G401 (cell line): Measurements from ENCODE around the gene TMEM120A. TPM values are rescaled to one million over a fixed set of nuclear protein-coding genes. Genes with fewer than 3 reads are reported as not detected.

Experiments used
- DNase-seq: peaks from one replicate; pipeline ENCODE4 v3.0.0-alpha.2; 2015; ENCODE audit warnings: low spot score
- in situ Hi-C: cut with HindIII; loops from 2 replicates; pipeline ENCODE4 v1.10.0; 2016; ENCODE audit warnings: low sequenced_read_pairs, mixed read lengths
- total RNA-seq: library from RNA; depleted of rRNA; stranded (reverse); fragments of >200 nt; shearing (Covaris generic); gene quantifications from 2 replicates; pipeline ENCODE4 v1.2.3, GENCODE V29; 2014

The TMEM120A gene
- total RNA-seq, 1 experiment from 2014 or later: 18.2 TPM

DNA sequence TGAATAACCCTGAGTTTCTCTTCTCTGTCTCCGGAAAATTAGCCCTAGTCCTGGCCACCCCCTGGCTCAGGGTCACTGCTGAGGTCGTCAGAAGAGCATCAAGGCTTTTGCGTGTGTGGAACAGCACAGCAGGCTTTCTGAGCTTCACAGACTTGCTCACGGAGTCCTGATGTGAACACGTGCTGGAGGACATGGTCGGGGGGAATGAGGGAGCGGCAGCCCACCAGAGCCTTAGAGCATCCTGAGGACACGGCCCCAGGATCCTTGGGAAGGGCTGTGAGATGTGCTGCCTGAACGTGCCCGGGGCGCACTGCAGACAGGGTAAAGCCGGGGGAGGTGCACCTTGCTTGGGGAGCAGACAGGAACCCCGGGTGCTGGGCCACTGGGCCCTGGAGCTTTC, 28.8 kb downstream of the TMEM120A start:
- in situ Hi-C loops: no loop called here
- no peak for DNase-seq

DNA sequence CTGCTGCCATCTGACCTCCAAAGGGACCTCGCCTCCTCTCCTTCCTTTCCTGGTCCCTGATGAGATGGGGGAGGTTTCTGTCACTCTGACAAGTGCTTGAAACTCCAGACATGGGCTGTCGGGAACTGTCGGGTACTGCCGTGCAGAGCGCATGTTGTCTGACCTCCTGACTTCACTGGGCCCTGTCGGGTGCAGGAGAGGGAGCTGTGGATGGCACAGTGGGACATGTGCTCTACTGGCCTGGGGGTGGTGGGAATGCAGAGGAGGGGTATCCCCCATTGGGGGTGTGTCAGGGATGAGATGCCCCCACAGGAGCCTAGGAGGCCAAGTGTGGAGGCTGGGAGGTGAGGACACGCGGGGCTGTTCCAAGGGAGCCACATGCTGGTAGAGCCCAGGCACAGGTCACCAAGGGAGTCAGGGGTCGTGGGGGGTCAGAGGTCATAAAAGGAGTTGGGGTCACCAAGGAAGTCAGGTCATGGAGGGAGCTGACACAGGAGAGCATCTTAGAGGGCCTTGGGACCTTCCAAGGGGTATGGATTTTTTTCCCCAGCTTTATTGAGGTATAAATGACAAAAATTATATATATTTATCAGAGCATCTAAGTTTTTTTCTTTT, 30.9 kb downstream of the TMEM120A start:
- in situ Hi-C loops: no loop called here
- no peak for DNase-seq

DNA sequence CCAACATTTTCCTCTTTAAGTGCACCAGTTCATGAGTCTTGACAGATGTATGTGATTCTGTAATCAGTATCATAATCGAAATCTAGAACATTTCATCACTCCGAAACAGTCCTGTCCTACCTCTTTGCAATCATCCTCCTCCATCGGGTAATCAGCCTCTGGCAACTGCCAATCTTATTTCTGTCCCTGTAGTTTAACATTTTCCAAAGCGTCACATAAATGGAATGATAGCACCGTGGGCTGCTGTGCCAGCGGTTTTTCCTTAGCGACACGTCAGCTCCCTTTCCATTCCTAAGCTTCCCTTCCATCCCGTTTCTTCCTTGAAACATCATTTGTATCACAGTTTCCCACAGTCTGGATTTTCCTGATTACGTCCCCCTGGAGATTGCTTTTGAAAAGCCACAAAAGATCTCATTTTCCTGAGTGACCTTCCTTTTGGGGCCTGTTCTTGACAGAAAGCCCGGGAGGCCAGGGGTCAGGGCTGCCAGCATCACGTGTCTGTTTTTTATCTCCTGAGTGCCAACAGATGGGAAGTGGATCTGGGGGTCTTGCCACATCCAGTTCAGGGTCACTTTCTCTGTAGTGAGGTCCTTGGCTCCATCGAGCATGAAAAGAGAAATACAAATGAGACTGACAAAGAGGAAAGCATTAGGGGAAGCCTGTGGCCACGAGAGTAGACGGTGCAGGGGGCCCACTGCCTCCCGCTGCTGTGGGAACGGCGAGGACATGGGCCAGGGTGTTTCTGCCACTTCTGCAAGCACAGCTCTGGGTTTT, 31.6 kb downstream of the TMEM120A start:
- no peak for DNase-seq
- in situ Hi-C loops: no loop called here

DNA sequence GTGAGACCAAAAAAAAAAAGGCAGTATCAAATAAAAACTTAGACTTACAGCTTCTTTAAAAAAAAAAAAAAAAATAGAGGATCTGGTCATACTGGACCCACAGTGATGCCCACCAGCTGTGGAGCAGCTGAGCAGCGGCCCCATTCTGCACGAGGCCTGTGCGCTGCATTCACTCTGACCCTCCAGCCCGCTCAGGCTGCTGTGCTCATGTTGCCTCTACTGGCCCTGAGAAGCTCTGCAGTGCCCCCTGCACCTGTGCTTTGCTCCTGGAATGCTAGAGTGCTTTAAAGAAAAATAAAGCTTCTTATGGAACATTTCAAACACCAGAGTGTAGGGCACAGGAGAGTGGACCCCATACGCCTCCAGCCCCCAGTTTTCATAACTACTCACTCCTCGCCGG, 33.2 kb downstream of the TMEM120A start:
- in situ Hi-C loops: no loop called here
- DNase-seq: no peak

DNA sequence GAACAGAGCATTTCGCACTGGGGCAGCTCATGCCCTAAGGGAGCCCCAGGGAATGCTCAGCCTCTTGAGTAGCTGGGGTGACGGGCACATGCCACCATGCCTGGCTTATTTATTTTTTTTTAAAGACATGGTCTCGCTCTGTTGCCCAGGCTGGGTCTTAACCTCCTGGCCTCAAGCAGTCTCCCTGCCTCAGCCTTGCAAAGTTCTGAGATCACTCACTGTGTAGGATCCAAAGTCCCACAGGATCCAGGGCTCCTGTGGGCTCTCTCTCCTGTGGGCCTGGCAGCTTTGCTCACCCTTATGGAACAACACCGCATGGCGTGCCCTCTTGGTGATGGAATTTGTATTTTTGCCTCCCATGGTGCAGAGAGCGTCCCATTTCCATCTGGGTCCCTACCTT, 34.0 kb downstream of the TMEM120A start:
- in situ Hi-C loops: no loop called here
- no peak for DNase-seq

DNA sequence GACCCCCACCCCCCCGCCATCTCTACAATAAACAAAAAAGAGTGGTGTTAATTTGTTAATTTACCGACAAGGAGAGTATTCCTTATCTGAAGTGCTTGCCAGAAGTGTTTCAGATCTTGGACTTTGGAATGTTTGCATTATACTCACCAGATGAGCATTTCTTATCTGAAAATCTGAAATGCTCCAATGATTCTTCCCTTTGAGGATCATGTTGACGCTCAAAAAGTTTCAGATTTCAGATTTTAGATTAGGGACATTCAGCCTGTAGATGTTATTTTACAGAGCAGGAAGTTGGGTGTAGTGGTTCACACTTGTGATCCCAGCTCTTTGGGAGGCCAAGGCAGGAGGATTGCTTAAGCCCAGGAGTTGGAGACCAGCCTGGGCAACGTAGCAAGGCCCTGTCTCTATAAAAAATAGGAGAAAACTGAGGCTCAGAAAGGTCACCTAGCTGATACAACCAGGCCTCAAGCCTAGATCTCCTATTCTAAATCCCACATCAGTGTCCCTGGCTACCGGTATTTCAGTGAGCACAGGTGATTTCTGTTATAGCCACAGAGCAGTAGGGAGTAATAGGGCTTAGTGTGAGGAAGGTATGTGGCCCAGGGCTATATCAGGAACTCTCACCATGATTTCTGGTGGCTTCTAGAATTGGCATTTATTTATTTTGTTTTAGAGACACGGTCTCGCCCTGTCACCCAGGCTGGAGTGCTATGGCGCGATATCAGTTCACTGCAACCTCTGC, 35.4 kb downstream of the TMEM120A start:
- in situ Hi-C loops: no loop called here
- no peak for DNase-seq

DNA sequence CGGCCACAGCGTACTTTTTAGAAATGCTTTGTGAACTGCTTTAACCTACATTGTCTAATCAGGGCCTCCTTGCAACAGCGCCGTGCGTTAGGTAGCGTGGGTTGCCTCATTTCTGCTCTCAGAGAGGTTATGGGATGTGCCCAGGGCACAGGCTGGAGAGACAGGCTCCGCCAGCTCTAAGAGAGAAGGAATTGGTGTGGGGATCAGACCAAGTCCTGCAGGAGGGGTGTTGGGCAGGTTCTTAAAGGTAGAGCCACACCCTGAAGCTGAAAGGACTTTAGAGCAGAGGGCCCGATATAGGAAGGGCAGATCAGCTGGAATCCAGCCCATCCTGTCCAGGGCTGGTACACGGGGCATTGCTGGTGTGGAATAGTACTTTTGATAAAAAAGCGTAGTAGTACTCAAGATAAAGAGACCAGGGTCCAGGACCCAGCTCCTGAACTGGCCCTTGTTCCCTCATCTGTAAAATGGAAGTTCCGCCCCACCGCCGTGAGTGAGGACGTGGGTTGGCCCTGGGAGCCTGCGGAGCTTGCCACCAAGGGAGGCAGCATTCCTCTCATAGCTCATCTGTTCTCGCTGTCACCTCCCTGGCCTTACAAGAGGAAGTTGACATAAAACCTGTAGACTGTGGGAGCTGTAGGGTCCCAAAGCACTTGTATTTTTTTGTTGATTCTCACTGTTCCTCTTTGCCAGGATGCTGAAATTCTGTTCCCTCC, 37.2 kb downstream of the TMEM120A start:
- in situ Hi-C loops: no loop called here
- no peak for DNase-seq

DNA sequence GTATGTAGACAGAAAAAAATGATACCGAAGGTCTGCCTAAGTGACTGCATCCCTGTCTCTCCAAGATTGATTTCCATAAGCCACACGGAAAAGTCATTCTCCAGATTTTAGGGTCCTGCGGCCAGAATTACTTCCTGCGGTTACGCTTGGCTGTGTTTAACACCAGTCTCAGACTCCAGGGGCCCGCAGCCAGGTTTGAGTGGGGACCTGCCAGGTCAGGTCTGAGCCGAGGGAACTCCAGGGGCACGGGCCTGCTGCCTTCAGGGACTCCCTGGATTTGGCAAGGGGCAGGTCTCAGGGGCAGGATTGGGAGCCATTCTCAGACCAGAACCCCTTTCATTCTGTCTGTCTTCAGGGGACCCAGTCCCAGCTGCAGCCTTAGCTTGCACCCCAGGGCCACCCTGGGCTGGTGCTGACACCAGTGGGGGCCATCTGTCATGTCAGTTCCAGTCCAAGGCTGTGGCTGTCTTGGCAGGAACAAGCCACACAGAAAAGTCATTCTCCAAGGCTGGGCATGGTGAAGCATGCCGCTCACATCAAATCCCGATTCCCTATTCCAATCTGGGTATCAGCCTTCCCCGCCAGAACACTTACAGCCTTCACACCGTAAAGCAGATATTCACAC, 39.0 kb downstream of the TMEM120A start:
- DNase-seq: peak; percentile 84
- in situ Hi-C loops: no loop called here

DNA sequence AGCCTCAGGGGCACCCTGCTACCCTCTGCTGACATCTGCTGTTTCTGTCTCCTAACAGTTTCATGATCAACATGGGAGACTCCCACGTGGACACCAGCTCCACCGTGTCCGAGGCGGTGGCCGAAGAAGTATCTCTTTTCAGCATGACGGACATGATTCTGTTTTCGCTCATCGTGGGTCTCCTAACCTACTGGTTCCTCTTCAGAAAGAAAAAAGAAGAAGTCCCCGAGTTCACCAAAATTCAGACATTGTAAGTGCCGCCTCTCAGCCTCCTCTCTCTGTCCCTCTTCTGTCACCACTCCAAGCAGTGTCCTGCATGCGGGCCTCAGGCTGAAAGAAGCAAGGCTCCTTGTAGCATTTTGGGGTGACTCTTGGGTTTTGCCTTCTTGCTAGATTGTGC, 40.5 kb downstream of the TMEM120A start:
- in situ Hi-C loops: no loop called here

DNA sequence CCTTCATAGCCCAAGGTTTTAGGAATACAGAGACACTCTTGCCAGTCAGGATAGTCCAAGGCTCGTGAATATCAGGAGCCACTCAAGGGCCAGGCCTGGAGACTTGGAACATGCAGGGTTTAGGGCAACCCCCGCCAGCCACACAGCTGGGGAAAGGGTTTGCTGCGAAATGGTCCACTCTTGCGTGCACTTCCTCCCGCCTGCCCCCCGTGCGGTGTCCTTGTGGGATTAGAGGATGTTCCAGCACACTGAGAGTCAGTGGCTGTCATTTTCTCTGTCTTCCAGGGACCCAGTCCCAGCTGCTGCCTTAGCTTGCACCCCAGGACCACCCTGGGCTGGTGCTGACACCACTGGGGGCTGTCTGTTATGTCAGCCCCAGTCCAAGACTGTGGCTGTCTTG, 41.0 kb downstream of the TMEM120A start:
- DNase-seq: no peak
- in situ Hi-C loops: no loop called here

More for the DNA sequence above, 40.5 kb downstream of the TMEM120A start:
- DNase-seq: no peak

DNA sequence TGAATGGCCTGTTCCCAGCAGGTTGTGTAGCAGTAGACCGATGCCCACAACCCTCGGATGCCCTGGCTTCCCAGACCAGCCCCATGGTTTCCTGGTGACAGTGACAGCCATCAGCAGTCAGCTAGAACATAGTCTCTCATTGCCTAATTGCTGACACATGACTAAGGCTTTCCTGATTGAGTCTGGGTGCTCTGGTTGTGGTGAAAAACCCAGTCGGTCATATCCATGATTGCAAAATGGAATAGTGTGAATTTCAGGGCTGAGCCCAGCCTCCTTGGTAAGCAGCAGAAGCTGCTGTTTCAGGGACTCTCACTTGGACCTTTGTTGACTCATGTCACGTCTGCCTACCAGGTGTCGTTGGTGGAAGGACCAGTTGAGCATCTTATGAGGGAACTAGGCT, 42.9 kb downstream of the TMEM120A start:
- DNase-seq: no peak
- in situ Hi-C loops: no loop called here

DNA sequence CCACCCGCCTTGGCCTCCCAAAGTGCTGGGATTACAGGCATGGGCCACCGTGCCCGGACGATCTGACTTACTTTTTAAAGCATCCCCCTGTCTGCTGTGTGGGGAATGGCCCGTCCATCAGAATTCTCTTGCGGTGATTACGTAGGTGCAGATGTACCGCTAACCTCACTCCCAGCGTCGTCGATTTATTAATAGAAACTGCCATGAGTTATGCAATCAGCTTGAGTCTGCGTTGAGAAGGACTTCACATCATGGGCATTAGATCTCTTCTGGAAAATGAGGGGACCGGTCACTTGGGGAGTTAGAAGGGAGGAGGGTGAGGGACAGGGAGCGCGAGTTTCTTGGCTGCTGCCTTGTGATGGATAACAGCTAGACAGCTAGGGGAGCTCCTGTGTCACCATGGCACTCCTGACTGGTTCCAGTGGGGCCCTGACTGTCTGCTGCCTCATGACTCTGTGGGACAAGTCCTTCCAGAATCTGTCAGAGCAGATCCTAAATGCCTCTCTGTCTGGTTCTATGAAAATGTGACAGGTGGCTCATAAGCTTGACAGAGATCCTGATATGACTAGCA, 44.2 kb downstream of the TMEM120A start:
- in situ Hi-C loops: no loop called here
- DNase-seq: no peak

DNA sequence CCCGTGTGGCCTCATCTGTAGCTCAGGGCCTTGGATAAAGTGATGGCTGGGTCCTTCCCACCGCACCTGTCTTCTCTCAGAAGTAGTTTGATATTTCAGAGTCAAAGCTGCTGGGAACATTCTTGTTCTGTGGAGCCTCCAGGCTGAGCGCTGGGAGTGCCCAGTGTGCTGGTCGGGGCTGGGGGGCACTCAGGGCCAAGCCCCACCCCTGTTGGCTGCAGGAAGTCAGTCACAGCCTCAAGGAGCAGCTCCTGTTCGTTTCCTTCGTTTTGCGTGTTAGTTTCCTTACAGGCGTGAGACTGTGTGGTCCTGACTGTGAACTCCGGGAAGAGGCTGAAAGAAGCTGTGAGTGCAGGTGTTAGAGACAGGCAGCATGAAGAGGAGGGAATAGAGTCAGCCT, 46.2 kb downstream of the TMEM120A start:
- no peak for DNase-seq
- in situ Hi-C loops: no loop called here

DNA sequence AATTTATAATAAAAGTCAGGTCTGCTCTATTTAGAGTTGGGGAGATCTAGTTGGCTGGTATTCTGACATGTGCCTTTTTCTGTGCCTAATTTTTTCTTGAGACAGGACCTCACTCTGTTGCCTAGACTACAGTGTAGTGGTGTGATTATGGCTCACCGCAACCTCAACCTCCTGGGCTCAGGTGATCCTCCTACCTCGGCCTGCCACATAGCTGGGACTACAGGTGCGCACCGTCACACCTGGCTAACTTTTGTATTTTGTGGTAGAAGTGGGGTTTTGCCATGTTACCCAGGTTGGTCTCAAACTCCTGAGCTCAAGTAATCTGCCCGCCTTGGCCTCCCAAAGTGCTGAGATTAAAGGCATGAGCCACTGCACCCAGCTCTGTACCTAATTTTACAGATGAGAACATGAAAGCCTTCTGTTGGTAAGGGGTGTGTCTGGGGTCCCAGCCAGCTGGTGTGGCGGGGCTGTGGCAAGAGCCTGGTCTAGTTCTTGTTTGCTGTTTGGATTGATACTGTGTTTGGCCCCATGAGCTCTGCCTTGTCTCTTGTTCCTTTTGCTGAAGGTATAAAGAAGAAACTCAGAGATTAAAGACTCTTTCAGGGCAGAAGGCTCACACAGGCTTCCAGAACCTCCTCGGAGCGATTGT, 48.1 kb downstream of the TMEM120A start:
- in situ Hi-C loops: no loop called here
- DNase-seq: no peak

DNA sequence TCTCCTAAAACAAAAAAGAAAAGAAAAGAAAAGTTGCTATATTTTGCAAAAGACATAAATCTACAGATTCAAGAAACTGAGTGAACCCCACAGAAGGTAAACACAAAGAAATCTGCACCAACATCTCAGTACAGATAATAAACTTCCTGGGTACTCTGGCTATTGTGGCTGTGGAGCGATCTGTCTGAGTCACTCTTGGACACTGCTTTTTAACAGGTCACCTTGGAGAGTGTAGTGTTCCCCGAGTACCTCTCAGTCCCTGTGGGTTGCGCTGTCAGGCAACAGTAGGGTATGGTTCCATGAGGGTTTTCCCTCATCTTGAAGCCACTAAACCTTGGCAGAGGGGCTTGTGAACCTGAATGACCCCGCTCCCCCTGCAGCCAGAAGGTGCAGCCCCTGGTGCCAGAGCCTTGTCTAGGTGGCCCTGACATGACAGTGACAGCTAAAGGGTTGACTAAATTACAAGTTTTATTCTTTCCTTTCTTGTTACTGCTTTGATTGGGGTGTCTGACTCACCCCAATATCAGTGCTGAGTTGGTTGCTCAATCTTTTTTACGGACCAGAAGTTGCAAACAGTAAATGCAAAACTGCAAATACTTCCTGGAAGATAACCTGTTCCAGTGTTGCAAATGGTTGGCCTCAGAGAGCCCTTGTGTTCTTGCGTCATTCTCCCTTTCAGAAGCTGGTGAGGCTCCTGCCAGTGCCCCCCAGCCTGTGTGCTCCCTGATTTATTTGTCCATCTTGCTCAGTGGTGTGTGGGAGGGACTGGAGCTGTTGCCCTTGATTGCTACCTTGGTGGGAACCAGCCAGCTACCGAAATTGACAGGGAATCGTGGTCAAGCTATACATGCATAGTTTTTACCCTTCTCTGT, 48.9 kb downstream of the TMEM120A start:
- no peak for DNase-seq
- in situ Hi-C loops: no loop called here

DNA sequence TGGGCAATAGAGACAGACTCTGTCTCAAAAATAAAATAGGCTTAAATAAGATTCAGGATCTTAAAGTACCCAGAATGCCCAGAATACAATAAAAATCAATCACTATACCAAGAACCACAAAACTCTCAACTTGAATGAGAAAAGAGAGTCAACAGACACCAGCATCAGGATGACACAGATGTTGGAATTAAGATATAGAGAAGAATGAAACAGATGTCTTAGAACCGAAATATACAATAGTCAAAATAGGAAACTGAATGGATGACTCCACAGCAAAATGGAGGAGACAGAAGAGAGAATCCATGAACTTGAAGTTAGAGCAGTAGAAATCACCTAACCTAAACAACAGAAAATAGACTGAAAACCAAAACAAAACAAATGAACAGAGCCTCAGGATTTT, 49.9 kb downstream of the TMEM120A start:
- in situ Hi-C loops: no loop called here
- no peak for DNase-seq

DNA sequence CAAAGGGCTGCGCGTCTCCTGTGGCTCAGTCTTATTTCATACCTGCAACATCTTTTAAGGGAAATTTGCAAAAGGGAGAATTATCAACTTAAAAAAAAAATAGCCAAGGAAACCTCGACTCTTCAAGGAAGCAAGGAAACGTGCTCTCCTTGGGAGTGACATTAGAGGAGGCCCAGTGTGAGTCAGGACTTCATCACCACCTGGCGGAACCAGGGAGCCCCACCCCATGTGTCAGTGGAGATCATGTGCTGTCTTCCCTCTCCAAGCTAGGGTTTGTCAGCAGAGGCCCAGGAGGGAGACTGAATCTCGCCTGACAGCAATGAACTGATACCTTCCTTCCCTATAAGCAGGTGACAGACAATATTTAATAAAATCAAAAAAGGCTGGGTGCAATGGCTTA, 50.5 kb downstream of the TMEM120A start:
- no peak for DNase-seq
- in situ Hi-C loops: no loop called here

DNA sequence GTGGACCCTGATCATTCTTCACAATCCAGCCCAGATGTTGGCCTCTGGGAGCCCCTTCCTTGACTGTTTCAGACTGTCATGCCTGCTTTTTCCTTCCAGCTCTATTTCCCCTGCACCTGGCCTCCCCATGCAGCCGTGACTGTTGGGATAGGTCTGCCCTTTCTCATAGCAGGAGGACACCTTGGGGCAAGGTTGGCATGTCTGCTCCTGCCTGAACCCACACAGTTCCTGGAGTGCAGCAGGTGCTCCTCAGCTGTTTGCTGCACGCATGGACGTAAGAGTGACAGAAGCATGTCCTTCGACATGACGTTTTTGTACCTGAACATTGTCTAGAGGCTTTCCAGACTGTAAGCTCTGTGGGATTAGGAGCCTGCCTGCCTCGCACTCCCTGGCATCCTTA, 55.5 kb downstream of the TMEM120A start:
- DNase-seq: no peak
- in situ Hi-C loops: no loop called here
